GM19395 (cell line): ENCODE measurements around the gene HS3ST3B1.

Source experiments
- ATAC-seq: cut with Tn5 transposase; IDR thresholded peaks from one replicate; pipeline ENCODE4 v1.9.1; 2021; ENCODE audit warnings: mild to moderate bottlenecking, moderate library complexity; ENCODE audit not compliant: unreplicated experiment

HS3ST3B1 gene

GRCh38 chr17:14320098-14320497, 19.2 kb downstream of the HS3ST3B1 start:
- no peak for ATAC-seq

DNA sequence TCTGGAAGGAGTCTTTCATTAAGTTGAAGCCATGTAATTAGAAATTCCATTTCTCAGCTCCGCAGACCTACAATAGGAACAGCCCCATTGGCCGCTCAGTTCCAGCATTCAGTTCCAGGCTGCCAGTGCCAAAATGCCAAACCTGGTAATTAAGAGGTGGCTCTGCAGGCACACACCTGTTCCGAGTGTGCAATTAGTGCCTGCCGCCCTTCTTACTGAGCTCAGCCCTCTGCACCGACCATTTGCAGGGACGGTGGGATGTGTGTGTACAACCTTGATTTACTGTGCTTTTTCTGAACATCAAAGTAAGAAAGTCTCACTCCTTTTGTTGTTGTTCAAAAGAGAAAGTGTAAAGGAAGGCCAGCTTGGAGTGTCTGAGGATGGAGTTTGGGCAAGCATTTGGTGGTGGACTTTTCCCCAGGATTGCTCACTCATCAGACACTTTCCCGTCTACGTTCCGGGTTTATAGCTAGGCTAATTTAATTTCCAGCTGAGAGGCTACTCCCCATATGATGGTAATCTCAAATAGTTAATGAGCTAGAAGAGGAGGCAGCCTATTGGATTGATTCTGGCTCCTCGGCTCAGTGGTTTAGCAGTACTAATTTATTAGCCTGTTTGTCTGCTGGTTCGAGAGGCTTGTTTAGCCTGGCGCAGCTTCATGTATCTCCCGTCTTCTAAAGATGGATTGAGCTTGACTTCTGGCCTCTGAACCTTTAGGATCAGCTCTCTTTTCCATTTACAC, 20.0 kb downstream of the HS3ST3B1 start:
- no peak for ATAC-seq

DNA sequence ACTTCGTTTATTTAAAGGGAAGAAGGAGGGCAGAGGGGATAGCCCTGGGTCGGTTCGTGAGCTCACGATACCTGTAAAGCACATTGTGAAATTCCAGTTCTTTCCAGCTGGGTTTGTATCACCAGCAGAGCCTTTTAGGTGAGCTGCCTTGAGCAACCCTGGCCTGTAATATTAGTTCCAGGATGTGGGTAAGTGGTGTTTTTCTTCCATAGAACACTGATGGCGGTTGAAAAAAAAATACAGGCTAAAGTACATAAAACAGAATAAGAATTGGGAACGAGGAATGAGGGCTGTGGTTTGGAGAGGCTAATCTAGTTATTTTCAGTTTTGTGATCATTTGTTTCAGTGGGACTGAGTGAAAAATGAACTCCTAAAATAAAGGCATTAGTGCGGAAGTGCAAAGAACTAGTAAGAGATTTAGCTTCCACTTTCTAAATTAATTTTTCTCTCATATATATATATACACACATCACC, 20.6 kb downstream of the HS3ST3B1 start:
- no peak for ATAC-seq

DNA sequence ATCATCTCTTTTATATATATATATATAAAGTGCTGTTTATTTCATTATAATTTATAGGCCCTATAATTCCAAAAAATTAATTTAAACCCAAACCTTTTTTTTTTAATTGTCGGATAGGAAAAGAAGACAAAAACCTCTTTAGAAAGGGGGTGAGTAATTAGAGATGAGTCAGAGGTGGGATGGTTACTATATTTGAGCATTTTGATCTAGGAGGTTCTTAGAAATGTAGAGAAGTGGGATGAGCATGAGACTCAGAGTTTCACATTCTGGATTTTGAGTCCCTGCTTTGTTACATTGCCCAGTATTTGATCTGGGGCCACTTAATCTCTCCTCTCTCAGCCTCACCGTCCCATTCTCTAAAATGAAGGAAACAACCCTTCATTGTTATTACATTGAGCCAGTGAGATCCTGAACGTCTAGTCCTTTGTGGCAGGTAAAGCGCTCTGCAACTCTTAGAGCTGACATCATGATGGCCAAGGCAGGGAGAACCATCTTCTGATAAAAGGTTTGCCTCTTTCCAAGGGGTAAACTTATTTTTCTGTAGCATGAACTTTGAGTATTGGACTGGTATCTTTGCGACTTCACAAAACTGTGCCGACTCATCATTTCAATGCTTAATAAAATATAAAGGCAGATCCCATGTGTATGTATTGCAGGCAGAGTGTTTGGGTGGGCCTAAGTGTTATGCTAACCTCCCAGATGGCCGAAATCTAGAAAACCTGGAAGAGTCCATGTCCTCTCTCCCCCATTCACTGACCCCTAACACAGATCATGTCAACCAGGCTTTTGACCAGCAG, 21.3 kb downstream of the HS3ST3B1 start:
- ATAC-seq: no peak

- no peak for ATAC-seq
Observed at GRCh38 chr17:14323522-14323981, 22.7 kb downstream of the HS3ST3B1 start.

GRCh38 chr17:14325618-14326167, 24.8 kb downstream of the HS3ST3B1 start:
- no peak for ATAC-seq

DNA sequence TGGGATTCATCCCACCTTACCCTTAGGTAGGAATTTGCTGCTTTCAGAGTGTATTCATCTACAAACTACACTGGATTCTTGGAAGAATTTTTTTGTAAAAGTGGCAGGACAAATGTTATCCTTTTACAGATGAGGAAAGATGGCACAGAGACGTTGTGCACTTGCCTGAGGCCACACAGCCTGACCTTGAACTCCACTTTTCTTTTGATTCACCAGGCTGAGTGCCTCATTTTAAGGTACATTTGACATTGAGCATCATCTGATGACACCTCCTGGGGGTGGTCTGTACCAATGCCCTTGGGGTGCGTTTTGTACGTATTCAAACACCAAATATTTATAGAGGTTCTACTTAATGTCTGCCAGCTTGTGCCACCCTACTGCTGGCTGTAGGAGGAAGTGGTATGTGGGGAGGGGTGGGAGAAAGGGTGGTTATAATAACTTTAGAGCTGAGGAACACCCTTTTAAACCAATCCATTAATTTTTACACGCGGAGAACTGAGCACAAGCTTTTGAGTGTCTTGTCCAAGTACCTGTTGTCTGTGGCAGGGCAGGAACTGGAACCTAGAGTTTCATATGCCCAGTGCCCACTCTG, 29.1 kb downstream of the HS3ST3B1 start:
- ATAC-seq: no peak

DNA sequence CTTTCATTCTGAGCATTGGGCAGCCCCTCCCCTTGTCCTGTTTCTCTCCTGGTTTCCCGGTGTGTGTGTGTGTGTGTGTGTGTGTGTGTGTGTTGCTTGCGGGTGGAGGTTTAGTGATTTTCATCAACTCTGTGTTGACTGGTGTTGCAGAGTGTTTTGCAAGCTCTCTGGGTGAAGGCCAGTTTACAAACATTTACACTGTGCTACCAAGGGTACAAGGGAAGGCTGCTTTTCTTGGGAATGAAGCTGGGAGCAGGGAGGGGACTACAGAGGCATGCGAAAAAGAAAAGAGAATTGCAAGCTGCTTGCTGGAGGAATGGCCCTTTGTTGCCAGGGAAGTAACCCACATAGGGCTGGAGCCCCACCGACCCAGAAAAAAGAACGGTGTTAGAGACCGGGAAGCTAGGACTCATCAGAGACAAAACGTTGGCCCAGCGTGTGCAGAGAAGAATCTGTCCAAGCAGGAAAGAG, 29.6 kb downstream of the HS3ST3B1 start:
- ATAC-seq: no peak

DNA sequence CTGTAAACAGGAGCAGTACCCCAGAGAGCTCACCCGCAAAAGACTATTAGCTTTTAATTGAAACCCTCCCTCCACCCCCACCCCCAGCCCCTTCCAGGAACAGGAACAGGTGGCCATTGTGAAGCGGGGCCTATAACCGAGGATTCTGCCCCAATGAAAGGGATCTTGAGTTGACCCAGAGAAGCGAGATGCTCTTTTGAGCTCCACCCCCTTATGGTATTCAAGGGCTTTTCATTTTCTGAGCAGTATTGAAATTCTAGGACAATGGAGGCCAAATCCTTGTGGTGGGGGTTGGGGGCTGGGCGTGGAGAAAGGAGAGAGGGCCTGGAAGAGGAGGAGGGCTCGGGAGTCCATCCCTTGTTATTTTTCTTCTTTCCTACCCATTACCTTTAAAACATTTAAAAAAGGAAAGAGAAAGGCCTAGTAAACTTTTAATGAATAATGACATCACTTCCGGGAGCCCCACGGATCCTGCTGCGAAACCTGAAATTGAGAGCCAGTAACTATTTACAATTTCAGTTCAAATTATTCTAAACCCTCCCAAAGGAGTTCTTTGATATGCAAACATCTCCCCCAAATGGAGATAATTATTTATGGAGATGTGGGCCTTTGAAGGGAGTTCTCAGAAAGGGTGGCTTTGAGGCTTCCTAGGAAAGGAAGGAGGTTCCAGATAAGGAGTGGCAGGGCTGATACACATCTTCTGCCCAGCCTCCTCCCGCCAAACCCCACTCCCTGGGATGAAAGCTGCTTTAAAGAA, 30.5 kb downstream of the HS3ST3B1 start:
- ATAC-seq: no peak

DNA sequence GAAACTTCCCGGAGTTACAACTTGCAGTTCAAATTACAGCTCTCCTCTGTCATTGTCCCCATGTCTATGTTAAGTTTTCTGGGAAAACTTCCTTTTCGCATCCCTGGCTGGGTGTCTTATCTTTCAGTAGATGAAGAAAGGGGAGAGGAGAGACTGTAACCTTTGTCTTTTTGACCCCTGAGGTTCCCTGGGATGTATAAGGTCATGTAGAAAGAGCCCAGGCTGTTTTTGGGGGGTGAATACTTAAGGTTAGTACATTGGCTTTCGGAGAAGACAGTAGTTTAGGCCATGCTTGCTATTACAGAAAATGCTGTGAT, 31.1 kb downstream of the HS3ST3B1 start:
- no peak for ATAC-seq

DNA sequence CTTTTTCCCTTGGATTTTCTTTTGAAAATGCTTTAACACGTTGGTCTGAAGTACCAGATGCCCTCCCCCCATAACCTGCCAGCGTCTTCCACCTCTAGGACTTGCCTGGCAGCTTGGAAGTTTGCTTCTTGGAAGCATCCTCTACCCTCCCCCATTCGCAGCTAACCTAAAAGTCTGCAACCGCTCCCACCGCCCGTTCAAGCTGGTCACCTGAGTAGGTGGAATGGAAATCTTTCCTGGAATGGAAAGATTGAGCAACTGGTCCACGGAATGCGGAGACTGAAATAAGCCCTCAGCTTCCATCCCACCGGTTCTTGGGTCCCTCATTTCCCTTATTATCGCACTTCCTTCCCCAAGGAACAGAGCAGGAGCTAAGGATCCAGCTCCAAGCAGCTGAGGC, 31.4 kb downstream of the HS3ST3B1 start:
- no peak for ATAC-seq

DNA sequence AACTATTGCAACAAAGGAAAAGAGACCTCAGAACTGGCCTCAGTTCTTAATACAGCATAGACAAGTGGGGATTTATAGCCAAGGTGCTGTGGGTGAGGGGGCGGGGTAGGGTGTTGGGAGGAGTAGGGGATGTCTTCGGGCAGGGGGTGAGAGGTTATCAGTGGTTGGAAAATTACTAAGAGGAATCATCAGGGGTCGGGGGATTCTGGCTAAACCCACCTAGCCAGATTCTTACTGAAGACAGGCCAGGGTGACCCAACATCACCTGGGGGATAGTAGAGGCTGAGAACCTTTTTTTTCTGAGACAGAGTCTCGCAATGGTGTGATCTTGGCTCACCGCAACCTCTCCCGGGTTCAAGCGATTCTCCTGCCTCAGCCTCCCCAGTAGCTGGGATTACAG, 32.6 kb downstream of the HS3ST3B1 start:
- ATAC-seq: no peak

- no peak for ATAC-seq
Observed at GRCh38 chr17:14334276-14334840, 33.5 kb downstream of the HS3ST3B1 start.

GRCh38 chr17:14334919-14335318, 34.0 kb downstream of the HS3ST3B1 start:
- ATAC-seq: no peak

DNA sequence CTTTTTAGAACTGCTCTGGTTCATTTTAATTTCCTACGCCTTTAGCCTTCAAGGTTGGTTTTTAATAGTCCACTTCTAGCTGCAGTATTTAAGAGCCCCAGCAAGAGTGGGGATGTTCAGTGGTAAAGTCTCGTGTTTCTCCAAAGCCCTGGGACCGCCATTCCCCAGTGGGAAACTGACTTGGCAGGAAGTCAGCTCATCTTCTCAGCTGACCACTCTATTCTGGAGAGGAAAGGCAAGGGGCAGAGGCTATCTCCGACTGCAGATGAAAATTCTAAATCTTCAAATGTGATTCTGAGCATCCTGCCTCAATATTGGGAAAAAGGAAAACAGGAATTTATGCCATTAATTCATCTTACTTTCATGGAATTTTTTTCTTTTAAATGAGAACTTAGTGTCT, 35.5 kb downstream of the HS3ST3B1 start:
- ATAC-seq: no peak

DNA sequence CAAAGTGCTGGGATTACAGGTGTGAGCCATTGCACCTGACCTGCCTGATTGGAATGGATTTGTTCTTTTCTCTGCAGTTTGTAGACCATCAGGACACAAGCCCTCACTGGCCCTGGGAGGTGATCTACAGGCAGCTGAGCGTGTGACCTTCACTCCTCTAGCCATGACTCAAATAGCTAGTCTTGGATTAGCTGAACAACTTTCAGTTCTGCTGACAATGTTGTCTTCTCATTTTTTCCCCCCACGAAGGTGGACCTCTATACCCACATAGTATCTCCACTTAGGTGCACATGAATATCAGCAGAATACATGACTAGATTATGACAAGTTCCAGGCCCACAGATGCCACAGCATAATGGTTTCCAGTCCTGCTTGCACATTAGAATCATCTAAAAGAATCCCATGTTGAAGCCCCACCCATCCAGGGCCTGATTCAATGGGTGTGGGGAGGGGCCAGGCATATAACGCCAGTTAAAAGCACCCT, 36.8 kb downstream of the HS3ST3B1 start:
- no peak for ATAC-seq

GRCh38 chr17:14340857-14341754, 40.2 kb downstream of the HS3ST3B1 start:
- no peak for ATAC-seq

DNA sequence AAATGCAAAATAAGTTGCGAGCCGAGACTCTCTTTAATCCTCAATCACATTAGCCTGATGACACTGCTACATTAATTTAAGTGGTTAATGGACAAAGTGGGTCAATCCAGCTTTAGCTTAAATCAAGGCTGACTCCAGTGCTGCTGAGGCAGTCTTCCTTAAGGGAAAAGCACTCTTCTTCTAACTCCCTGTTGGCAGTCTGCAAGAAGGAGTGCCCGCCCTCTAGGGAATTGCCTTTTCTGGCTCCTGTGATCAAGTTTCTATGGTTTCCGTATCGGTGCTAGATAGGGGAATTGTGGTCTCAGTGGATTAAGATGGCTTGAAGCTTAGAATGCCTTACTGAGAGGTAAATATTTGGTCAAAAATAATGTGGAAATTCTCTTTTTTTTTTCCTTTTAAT, 41.0 kb downstream of the HS3ST3B1 start:
- no peak for ATAC-seq

DNA sequence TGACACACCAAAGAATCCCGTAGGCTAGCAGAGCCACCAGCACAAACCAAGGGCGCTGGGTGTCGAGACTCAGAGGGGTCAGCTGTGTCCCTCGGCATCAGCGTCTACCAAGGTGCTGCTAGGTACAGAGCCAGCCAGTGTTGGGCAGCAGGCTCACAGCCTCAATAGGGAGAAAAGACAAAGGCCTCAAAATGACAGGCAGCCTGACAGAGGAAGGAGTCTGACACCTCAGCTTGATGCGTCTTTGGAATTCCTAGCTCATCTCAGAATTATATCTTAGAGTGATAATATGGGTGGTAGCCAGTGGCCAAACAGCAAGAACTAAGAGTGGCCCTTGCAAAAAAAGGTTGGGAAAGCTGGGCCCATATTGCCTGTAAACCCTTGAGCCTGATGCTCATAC, 45.9 kb downstream of the HS3ST3B1 start:
- no peak for ATAC-seq
